ENCODE measurements around the gene OLIG1.

GRCh38 chr21:33037501-33037900, 32.4 kb upstream of the OLIG1 start:
- TF ChIP-seq, protein P1, sequence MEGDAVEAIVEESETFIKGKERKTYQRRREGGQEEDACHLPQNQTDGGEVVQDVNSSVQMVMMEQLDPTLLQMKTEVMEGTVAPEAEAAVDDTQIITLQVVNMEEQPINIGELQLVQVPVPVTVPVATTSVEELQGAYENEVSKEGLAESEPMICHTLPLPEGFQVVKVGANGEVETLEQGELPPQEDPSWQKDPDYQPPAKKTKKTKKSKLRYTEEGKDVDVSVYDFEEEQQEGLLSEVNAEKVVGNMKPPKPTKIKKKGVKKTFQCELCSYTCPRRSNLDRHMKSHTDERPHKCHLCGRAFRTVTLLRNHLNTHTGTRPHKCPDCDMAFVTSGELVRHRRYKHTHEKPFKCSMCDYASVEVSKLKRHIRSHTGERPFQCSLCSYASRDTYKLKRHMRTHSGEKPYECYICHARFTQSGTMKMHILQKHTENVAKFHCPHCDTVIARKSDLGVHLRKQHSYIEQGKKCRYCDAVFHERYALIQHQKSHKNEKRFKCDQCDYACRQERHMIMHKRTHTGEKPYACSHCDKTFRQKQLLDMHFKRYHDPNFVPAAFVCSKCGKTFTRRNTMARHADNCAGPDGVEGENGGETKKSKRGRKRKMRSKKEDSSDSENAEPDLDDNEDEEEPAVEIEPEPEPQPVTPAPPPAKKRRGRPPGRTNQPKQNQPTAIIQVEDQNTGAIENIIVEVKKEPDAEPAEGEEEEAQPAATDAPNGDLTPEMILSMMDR (IDR thresholded peaks at IDR 0.05 in 4 of 5, conservative IDR thresholded peaks at IDR 0.05 in 1 of 5): no peak
- TF ChIP-seq POLR2A (IDR thresholded peaks at IDR 0.05): no peak

All from gastrocnemius medialis (tissue), 4 donors.